Measurements from ENCODE around the gene PDCD11. TPM values are rescaled to one million over a fixed set of nuclear protein-coding genes. Genes with fewer than 3 reads are reported as not detected.
A peak's percentile ranks its signal among the peaks of the same experiment; 100 is the strongest.

PDCD11 gene
- total and polyA plus RNA-seq, 2 experiments from 2014 or later: 14.8 to 15.5 TPM

GRCh38 chr10:103450201-103450695 lies 53.8 kb downstream of the PDCD11 start:
- DNase-seq (ENCODE audit: low spot score): no peak
- no peak overlapping the region for H3K27ac ChIP-seq
- H2AFZ ChIP-seq: no peak overlapping the region
- H3K9me3 ChIP-seq (ENCODE audit: low read depth): no peaks in the 10 kb centered on the region
- no peaks in the 10 kb centered on the region for H3K4me1 ChIP-seq (ENCODE audit: insufficient read depth)
- WGBS (ENCODE audit: low lambda C conversion rate, missing lambda C conversion rate): 95% methylated on average over 12 of the region's 12 CpGs
- no peaks in the 10 kb centered on the region for H3K27me3 ChIP-seq
- H3K4me3 ChIP-seq: no peak overlapping the region
- no peaks in the 10 kb centered on the region for H4K20me1 ChIP-seq (ENCODE audit: insufficient read depth, poor library complexity, severe bottlenecking)
- H3K79me2 ChIP-seq: no peaks in the 10 kb centered on the region
- TF ChIP-seq EZH2phosphoT487 (IDR thresholded peaks at IDR 0.05; ENCODE audit: low read depth, severe bottlenecking, unreplicated experiment) (no peak), EZH2 (IDR thresholded peaks at IDR 0.05; ENCODE audit: borderline replicate concordance) (no peak), CTCF (IDR thresholded peaks at IDR 0.05; ENCODE audit: poor library complexity) (no peak)
- no peaks in the 10 kb centered on the region for H3K9me2 ChIP-seq (replicated peaks; ENCODE audit: insufficient read depth)
- no peak overlapping the region for H3K4me2 ChIP-seq
- no peaks in the 10 kb centered on the region for H3K36me3 ChIP-seq (replicated peaks; ENCODE audit: insufficient read depth, low read depth)

- H3K36me3 ChIP-seq (replicated peaks; ENCODE audit: insufficient read depth, low read depth): no peaks in the 10 kb centered on the region
- TF ChIP-seq EZH2 (IDR thresholded peaks at IDR 0.05; ENCODE audit: borderline replicate concordance) (no peak), CTCF (IDR thresholded peaks at IDR 0.05; ENCODE audit: poor library complexity) (no peak), EZH2phosphoT487 (IDR thresholded peaks at IDR 0.05; ENCODE audit: low read depth, severe bottlenecking, unreplicated experiment) (no peak)
- H3K27ac ChIP-seq: peak overlapping the region; percentile 65
- H4K20me1 ChIP-seq (ENCODE audit: insufficient read depth, poor library complexity, severe bottlenecking): no peaks in the 10 kb centered on the region
- H3K4me2 ChIP-seq: peak overlapping the region; percentile 87
- no peaks in the 10 kb centered on the region for H3K27me3 ChIP-seq
- peak overlapping the region; percentile 39 for H3K4me3 ChIP-seq
- DNase-seq (ENCODE audit: low spot score): no peak
- H3K9me2 ChIP-seq (replicated peaks; ENCODE audit: insufficient read depth): no peaks in the 10 kb centered on the region
- WGBS (ENCODE audit: low lambda C conversion rate, missing lambda C conversion rate): 65% methylated on average over 14 of the region's 14 CpGs
- no peaks in the 10 kb centered on the region for H3K4me1 ChIP-seq (ENCODE audit: insufficient read depth)
- H3K9me3 ChIP-seq (ENCODE audit: low read depth): no peaks in the 10 kb centered on the region
- no peaks in the 10 kb centered on the region for H3K79me2 ChIP-seq
- H2AFZ ChIP-seq: no peak overlapping the region
Observed at GRCh38 chr10:103451091-103451813, 54.8 kb downstream of the PDCD11 start.

DNA sequence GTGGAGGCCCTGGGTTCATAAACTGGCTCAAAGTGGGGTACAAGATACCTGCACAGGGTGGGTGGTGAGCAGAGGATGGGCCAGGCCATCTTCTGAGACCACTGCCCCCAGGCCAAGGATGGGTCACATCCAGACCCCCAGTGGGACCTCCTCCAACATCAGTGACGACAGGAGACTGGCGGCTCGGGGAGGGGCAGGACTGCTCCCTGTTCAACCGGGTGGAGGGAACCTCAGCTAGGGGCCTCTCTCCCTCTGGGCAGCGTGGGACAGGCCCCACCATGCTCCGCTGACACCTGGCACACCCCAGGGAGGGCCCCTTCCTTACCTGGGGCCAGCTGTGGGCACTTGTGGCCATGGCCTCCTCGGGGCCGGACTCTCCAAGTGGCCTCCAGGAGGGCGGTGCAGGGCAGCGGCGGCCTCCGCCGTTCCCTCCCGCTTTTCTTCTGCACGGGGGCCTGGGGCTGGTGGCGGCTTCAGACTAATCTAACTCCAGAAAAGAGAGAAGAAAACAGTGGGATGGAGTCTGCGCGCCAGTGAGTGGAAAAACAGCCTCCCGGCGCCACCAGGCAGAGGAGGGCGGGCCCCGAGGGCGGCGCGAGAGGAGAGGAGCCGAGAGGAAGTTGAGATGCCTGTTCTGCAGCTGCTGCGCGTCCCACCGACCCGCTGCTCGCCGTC lies 55.5 kb downstream of the PDCD11 start, which contains the start of gene CALHM2:
Gene CALHM2, minus strand, starts transcription at position 540 of the 675 bp plus-strand sequence. CDS start 2,429 bp downstream, outside the sequence.
- H3K36me3 ChIP-seq (replicated peaks; ENCODE audit: insufficient read depth, low read depth): no peaks in the 10 kb centered on the region
- peak within 1 kb of the TSS; percentile 39 for H3K4me3 ChIP-seq
- H3K4me2 ChIP-seq: peak within 1 kb of the TSS; percentile 87
- H3K27ac ChIP-seq: peak within 1 kb of the TSS; percentile 65
- WGBS (ENCODE audit: low lambda C conversion rate, missing lambda C conversion rate): 34% methylated on average over 27 of the region's 32 CpGs
- no peaks in the 10 kb centered on the region for H3K4me1 ChIP-seq (ENCODE audit: insufficient read depth)
- no peaks in the 10 kb centered on the region for H3K9me3 ChIP-seq (ENCODE audit: low read depth)
- H3K27me3 ChIP-seq: no peaks in the 10 kb centered on the region
- no peaks in the 10 kb centered on the region for H3K9me2 ChIP-seq (replicated peaks; ENCODE audit: insufficient read depth)
- H3K79me2 ChIP-seq: no peaks in the 10 kb centered on the region
- TF ChIP-seq EZH2 (IDR thresholded peaks at IDR 0.05; ENCODE audit: borderline replicate concordance) (no peak), CTCF (IDR thresholded peaks at IDR 0.05; ENCODE audit: poor library complexity) (no peak), EZH2phosphoT487 (IDR thresholded peaks at IDR 0.05; ENCODE audit: low read depth, severe bottlenecking, unreplicated experiment) (no peak)
- DNase-seq (ENCODE audit: low spot score): peak; percentile 77
- peak within 1 kb of the TSS; percentile 37 for H2AFZ ChIP-seq
- no peaks in the 10 kb centered on the region for H4K20me1 ChIP-seq (ENCODE audit: insufficient read depth, poor library complexity, severe bottlenecking)
